IPS-18c (cell line): ENCODE measurements around the gene ADAMTSL1.

ENCODE experiments used
- H3K4me3 ChIP-seq: 2 replicates; pipeline ENCODE4 v1.7.0; 2013; ENCODE audit warnings: low read depth, mild to moderate bottlenecking, low read length, moderate library complexity; ENCODE audit not compliant: insufficient read depth
- H3K9me3 ChIP-seq: one replicate; pipeline ENCODE4 v1.6.1; 2013; ENCODE audit warnings: mild to moderate bottlenecking, low read length, moderate library complexity; ENCODE audit not compliant: control insufficient read depth, insufficient read depth

The ADAMTSL1 gene

GRCh38 chr9:18459962-18460584, 13.9 kb upstream of the ADAMTSL1 start:
- H3K9me3 ChIP-seq: no peaks in the 10 kb centered on the region
- H3K4me3 ChIP-seq: no peak overlapping the region

DNA sequence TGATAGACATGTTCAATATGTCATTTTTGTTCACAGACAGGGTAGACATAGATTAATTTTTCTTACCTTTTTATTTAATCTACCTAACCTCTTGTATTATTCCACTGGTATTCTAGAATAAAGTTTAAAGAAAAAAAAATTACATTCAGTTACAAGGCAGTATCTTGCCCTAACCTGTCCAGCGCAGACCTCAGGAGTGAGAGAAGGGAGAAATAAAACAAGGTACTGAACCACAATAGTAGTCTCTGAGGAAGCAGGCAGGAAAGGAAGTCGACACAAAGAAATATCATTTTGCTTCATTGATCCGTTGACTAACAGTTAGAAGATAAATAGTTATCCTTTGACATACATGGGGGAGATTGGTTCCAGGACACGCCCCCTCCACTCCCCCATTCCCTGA, 12.5 kb upstream of the ADAMTSL1 start:
- no peak overlapping the region for H3K4me3 ChIP-seq

DNA sequence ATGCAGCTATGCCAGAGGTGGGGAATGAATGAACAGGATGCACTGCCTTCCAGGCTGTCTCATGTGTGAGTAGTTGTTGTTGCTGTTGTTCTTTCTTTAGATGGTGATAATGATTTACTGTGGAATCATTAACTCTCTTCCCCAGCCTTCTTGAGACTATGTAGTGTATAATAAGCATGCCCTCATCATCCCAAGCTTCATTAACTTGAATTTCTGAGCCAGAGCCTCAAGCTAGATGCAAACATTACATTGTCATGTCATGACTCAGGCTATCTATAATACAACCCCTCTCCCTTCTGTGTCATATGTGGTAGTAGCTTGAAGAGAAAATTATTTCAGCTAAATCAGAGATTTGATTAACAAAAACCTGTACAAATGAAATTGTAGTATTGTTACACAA, 10.0 kb upstream of the ADAMTSL1 start:
- H3K9me3 ChIP-seq: no peaks in the 10 kb centered on the region
- no peak overlapping the region for H3K4me3 ChIP-seq

More for the DNA sequence above, 12.5 kb upstream of the ADAMTSL1 start:
- no peaks in the 10 kb centered on the region for H3K9me3 ChIP-seq

DNA sequence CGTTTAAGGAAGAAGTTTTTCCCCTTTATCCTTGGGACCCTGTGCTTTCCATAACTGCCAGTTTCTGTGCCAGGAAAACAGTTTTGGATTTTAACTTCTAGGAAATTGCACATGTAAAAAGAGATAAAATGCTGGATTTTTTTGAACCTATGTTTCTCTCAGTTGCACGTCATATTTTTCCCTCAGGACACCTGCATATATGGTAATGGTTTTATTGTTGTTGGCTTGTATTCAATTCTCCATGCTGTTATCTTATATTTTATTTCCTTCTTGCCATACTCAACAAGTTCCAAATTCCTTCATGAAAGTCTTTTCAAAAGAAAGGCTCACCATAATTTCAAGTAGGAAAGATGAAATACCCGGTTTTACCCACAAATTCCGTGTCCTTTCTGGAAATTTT, 7.9 kb upstream of the ADAMTSL1 start:
- no peaks in the 10 kb centered on the region for H3K9me3 ChIP-seq
- no peak overlapping the region for H3K4me3 ChIP-seq

DNA sequence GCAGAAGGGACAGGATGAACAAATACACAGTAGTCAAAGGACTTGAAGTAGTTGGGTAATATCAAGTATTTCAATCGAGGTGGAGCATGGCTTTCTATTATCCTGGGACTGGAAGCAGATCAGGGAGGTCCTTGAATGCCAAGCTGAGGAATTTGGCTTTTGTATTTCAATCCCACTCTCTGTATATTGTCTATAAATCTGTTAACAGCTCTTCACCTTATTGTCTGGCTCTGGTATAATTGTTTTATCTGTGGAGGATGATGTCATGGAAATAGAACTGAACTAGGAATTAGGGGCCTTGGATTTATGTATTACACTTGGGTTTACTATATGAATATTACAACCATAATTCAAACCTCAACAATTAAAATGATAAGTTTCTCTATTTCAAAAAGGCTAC, 6.3 kb upstream of the ADAMTSL1 start:
- H3K9me3 ChIP-seq: no peaks in the 10 kb centered on the region
- no peak overlapping the region for H3K4me3 ChIP-seq

DNA sequence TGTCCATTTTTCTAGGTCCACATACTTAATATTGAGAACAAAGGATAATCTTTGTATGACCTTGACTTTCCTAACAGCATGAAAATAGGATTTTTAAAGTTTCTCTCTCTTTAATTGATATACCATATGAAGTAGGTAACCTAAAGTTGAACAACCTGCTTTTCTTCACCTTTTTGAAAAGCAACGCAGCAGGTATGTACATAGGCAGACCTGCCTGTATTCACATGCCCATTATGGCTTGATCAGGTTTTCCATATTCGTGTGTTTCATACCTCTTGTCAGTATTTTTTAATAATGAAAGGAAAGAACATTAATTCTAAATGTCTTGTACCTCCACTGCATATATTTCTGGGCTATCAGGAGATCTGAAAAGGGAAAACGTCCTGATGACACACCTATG, 1.5 kb upstream of the ADAMTSL1 start:
- Histone ChIP-seq H3K4me3 (no peak overlapping the region), H3K9me3 (no peaks in the 10 kb centered on the region)

- Histone ChIP-seq H3K9me3 (no peaks in the 10 kb centered on the region), H3K4me3 (no peak overlapping the region)
These were observed 1.1 kb upstream of the ADAMTSL1 start for GRCh38 chr9:18472841-18473251.

DNA sequence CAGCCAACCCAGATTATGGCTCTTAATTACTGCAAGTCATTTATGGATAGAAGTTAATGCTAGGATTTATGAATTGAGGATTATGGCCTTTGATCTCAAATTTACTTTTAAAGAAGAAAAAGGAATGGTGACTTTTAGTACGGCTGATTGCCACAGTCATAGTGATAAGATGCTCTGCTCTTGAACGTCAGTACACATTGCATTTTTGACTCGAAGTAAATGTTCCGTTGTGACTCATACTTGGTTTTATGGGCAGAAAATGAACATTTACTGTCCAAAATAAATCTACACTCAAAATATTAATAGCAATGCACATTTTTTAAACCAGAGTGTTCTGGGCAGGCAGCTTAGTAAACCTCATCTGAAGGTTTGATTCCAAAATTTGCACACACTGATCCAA, 830 bp downstream of the ADAMTSL1 start:
- no peak overlapping the region for H3K4me3 ChIP-seq
- H3K9me3 ChIP-seq: no peaks in the 10 kb centered on the region

GRCh38 chr9:18477121-18477660, 3.2 kb downstream of the ADAMTSL1 start:
- no peak overlapping the region for H3K4me3 ChIP-seq
- no peaks in the 10 kb centered on the region for H3K9me3 ChIP-seq

DNA sequence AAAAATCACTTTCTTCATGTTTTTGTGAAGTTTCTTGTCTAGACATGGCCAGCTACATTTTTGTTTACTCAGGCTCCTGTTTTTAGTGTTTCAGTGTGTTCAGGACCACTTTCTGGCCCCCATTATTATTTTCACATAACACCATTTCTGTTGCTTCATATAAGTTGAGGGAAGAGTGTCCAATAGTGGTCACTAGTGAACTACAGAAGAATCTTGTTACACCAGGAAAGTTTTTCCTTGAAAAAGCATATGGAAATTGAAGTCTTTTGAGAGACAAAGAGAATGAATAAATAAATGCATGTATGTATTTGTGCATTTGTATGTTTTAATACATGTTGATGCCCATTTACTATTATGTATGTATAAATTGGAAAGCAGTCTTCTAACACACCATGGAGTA, 3.8 kb downstream of the ADAMTSL1 start:
- Histone ChIP-seq H3K9me3 (no peaks in the 10 kb centered on the region), H3K4me3 (no peak overlapping the region)

GRCh38 chr9:18478501-18479361, 4.8 kb downstream of the ADAMTSL1 start:
- H3K4me3 ChIP-seq: no peak overlapping the region
- no peaks in the 10 kb centered on the region for H3K9me3 ChIP-seq

GRCh38 chr9:18479405-18479804, 5.5 kb downstream of the ADAMTSL1 start:
- Histone ChIP-seq H3K9me3 (no peaks in the 10 kb centered on the region), H3K4me3 (no peak overlapping the region)

DNA sequence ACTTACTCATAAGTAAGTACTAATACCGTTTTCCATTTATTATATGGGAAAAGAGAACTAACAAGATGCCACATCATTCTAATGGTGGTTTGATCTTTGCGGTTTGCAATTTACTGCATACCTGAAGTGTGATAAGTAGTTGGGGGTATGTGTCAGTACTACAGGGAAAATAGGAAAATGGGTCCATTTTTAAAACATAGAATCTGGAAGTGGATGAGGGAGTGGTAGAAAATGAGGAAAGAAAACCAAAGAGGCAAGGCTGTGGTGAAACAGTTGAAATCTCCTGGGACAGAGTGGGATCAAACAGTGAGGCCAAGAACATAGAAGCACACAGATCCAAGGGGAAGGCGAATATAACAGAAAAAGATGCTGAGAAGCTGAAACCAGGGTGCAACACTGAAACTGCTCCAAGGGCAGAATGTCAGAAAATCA, 6.7 kb downstream of the ADAMTSL1 start:
- H3K4me3 ChIP-seq: no peak overlapping the region
- H3K9me3 ChIP-seq: no peaks in the 10 kb centered on the region

DNA sequence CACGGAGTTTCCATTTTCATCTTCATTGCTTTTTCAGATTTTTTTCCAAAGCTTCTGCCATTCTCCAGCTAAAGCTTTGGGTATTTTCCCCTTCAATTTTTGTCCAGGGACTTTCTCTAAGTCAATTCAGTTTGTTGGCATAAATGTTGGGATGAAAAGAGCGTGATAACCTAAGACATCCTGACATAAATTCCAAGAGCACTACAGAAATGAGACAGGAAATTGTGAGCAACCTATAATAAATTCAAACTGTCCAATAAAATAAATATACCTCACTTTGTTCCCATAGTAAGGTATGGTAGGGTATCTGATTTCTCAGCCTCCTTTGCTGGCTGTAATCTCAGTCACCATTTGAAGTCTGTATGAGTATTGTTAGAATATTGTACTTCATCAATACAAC, 8.4 kb downstream of the ADAMTSL1 start:
- Histone ChIP-seq H3K4me3 (no peak overlapping the region), H3K9me3 (no peaks in the 10 kb centered on the region)

- Histone ChIP-seq H3K9me3 (no peaks in the 10 kb centered on the region), H3K4me3 (no peak overlapping the region)
These were observed 11.8 kb downstream of the ADAMTSL1 start for GRCh38 chr9:18485714-18486113.

DNA sequence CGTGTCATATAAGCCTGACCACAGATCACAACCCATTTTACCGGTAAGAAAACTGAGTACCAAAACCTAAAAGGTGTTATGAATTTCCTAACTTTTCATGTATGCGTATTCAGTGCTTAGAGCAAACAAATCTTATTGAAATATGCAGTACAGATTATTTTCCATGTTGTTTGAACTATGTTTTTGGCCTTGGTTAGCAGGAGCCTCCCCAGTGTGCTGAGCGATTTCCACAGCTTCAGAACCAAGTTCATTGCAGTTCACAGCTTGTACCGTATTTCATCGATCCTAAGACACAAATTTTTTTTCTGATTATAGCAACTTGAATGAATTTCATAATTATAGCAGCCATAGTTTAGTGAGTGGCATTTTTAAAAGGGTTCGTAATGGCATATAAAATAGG, 13.7 kb downstream of the ADAMTSL1 start:
- H3K4me3 ChIP-seq: no peak overlapping the region
- no peaks in the 10 kb centered on the region for H3K9me3 ChIP-seq

- Histone ChIP-seq H3K9me3 (no peaks in the 10 kb centered on the region), H3K4me3 (no peak overlapping the region)
These were observed 14.9 kb downstream of the ADAMTSL1 start for GRCh38 chr9:18488886-18489285.

GRCh38 chr9:18489861-18490260, 15.9 kb downstream of the ADAMTSL1 start:
- H3K4me3 ChIP-seq: no peak overlapping the region
- no peaks in the 10 kb centered on the region for H3K9me3 ChIP-seq
